ENCODE data around the gene EFNB3. TPM values are rescaled to one million over a fixed set of nuclear protein-coding genes. Genes with fewer than 3 reads are reported as not detected.

Gene EFNB3
- total RNA-seq, 4 donors from 2014 or later: 5.4 to 8.5 (median 7.6) TPM

DNA sequence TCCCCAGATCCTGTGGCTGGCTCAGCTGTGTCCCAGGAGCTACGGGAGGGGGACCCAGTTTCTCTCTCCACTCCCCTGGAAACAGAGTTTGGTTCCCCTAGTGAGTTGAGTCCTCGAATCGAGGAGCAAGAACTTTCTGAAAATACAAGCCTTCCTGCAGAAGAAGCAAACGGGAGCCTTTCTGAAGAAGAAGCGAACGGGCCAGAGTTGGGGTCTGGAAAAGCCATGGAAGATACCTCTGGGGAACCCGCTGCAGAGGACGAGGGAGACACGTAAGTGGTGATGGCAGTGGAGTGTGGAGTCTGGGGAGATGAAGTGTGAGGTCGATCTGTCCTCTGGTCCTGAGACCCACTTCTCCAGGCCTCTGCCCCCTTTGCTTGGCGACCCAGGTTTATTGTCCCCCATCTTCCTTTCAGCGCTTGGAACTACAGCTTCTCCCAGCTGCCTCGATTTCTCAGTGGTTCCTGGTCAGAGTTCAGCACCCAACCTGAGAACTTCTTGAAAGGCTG is 16.1 kb upstream of the EFNB3 start:
- WGBS, 2 donors: 9 to 15% methylated on average over 12 to 13 of the region's 13 CpGs
- no peak for DNase-seq (ENCODE audit: low spot score in 2 of 2)
- H3K4me3 ChIP-seq (ENCODE audit: low read depth, poor library complexity, severe bottlenecking): peak overlapping the region; percentile 22
- intact Hi-C loops (cut with DNase I; ENCODE audit: low total_unique reads): no loop called here
- no peak for TF ChIP-seq POLR2A (IDR thresholded peaks at IDR 0.05)

GRCh38 chr17:7695586-7695985 is 9.4 kb upstream of the EFNB3 start:
- H3K4me3 ChIP-seq (ENCODE audit: low read depth, poor library complexity, severe bottlenecking): no peak overlapping the region
- no peak for DNase-seq (ENCODE audit: low spot score in 2 of 2)
- intact Hi-C loops (cut with DNase I; ENCODE audit: low total_unique reads): no loop called here
- no peak for TF ChIP-seq CTCF (IDR thresholded peaks at IDR 0.05)
- TF ChIP-seq POLR2A (IDR thresholded peaks at IDR 0.05): no peak
- 95 to 98% methylated on average over 10 of the region's 10 CpGs for WGBS, 2 donors

DNA sequence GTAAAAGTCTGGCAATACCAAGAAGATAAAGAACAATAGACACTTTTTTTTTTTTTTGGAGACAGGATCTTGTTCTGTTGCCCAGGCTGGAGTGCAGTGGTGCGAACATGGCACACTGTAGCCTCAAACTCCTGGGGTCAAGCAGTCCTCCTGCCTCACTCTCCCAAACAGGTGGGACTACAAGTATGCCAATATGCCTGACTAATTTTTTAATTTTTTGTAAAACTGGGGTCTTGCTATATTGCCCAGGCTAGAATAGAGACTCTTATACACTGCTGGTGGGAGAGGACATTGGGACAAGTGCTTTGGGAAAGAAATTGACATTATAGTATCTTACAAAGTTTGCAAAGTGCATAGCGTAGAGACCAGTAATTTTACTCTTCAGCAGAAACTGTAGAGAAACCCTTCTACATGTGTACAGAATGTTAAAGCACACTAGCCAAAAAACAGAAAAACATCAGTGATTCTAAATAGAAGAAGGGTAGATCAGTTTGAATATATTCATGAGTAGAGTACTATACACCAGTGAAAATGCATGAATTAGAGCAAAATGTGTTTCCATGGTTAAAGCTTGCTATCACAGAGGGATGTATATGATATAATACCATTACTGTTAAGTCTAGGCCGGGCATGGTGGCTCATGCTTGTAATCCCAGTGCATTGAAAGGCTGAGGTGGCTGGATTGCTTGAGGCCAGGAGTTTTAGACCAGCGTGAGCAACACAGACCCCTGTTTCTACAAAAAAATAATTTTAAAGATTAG is 7.0 kb upstream of the EFNB3 start:
- 95 to 98% methylated on average over 4 of the region's 4 CpGs for WGBS, 2 donors
- intact Hi-C loops (cut with DNase I; ENCODE audit: low total_unique reads): no loop called here
- no peak overlapping the region for H3K4me3 ChIP-seq (ENCODE audit: low read depth, poor library complexity, severe bottlenecking)
- TF ChIP-seq CTCF (IDR thresholded peaks at IDR 0.05) (no peak), POLR2A (IDR thresholded peaks at IDR 0.05) (no peak)
- no peak for DNase-seq (ENCODE audit: low spot score in 2 of 2)

GRCh38 chr17:7700510-7700909 is 4.5 kb upstream of the EFNB3 start:
- intact Hi-C loops (cut with DNase I; ENCODE audit: low total_unique reads): no loop called here
- TF ChIP-seq CTCF (IDR thresholded peaks at IDR 0.05) (no peak), POLR2A (IDR thresholded peaks at IDR 0.05) (no peak)
- H3K4me3 ChIP-seq (ENCODE audit: low read depth, poor library complexity, severe bottlenecking): no peak overlapping the region
- DNase-seq (ENCODE audit: low spot score in 2 of 2): no peak
- 94 to 97% methylated on average over 7 of the region's 7 CpGs for WGBS, 2 donors

- intact Hi-C loops (cut with DNase I; ENCODE audit: low total_unique reads): no loop called here
- no peak overlapping the region for H3K4me3 ChIP-seq (ENCODE audit: low read depth, poor library complexity, severe bottlenecking)
- DNase-seq (ENCODE audit: low spot score in 2 of 2): no peak
- WGBS, 2 donors: 92 to 94% methylated on average over 14 of the region's 14 CpGs
- no peak for TF ChIP-seq CTCF (IDR thresholded peaks at IDR 0.05)
Measured at GRCh38 chr17:7701681-7702080, 3.3 kb upstream of the EFNB3 start.

- no peak for DNase-seq (ENCODE audit: low spot score in 2 of 2)
- no peak for TF ChIP-seq POLR2A (IDR thresholded peaks at IDR 0.05)
- WGBS, 2 donors: 93 to 97% methylated on average over 5 to 13 of the region's 13 CpGs
- H3K4me3 ChIP-seq (ENCODE audit: low read depth, poor library complexity, severe bottlenecking): no peak overlapping the region
- intact Hi-C loops (cut with DNase I; ENCODE audit: low total_unique reads): no loop called here
Measured at GRCh38 chr17:7702776-7703175, 2.2 kb upstream of the EFNB3 start.
